ENCODE measurements around the gene RNF181.
A peak's percentile ranks its signal among the peaks of the same experiment; 100 is the strongest.

Gene RNF181

DNA sequence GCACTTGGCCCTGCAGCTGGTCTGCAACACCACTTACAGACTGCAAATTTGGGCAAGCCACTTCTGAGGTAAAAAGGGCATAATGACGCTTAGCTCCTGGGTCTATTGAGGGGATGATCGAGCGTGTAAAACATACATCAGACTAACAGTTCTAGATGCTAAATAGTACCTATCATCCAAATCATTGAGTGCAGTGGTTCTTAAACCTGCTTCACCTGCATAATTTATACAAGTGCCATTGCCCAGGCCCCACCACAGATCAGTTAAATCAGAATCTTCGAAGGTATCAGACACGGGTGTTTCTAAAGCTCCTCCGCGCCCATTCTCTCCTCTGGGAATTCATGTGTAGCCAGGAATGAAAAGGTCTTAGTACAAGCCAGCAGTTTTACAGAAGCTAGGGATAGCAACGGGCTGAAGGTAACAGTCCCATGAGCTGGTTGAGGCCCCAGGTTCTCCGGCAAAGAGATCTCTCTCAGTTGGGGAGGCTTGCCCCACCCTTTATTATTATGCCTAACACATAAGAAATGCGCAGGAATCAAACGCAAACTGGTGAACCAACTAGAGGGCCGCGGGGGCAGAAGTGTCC, 737 bp upstream of the RNF181 start:
- TF ChIP-seq, protein P1, sequence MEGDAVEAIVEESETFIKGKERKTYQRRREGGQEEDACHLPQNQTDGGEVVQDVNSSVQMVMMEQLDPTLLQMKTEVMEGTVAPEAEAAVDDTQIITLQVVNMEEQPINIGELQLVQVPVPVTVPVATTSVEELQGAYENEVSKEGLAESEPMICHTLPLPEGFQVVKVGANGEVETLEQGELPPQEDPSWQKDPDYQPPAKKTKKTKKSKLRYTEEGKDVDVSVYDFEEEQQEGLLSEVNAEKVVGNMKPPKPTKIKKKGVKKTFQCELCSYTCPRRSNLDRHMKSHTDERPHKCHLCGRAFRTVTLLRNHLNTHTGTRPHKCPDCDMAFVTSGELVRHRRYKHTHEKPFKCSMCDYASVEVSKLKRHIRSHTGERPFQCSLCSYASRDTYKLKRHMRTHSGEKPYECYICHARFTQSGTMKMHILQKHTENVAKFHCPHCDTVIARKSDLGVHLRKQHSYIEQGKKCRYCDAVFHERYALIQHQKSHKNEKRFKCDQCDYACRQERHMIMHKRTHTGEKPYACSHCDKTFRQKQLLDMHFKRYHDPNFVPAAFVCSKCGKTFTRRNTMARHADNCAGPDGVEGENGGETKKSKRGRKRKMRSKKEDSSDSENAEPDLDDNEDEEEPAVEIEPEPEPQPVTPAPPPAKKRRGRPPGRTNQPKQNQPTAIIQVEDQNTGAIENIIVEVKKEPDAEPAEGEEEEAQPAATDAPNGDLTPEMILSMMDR (IDR thresholded peaks at IDR 0.05; ENCODE audit: insufficient read depth, low read length, missing control alignments): no peak
- peak overlapping the region; percentile 67 for H3K4me3 ChIP-seq (ENCODE audit: low read depth, low read length)
- ChIA-PET POLR2A (interaction anchor here (0.6 to 3.0 kb wide), 9 partner anchors 11 to 240 kb away, joined by 3 to 25 read pairs (median 5); partner anchors contain the start of genes C2orf68, ELMOD3, MAT2A and RETSAT), CTCF (interaction anchor here (0.8 to 2.7 kb wide), 10 partner anchors 8 to 240 kb away, joined by 3 to 11 read pairs (median 4); partner anchors contain the start of gene TMEM150A)
- no peak for DNase-seq (ENCODE audit: low read depth, low spot score)

DNA sequence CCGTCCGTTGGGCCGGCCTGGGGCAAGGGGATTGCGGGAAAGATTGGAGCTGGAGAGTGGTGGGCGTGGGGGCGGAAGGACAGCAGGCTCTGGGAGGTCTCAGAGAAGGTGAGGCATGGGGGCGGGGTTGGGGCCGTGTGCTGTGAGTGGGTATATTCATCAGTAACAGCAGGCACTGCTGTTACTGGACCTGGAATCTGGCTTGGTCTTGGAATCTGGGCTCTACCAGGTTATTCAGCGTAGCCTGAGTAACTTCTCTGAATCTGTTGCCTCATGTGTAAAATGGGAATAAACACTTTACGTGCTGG, 435 bp downstream of the RNF181 start:
- DNase-seq (ENCODE audit: low read depth, low spot score): no peak
- H3K4me3 ChIP-seq (ENCODE audit: low read depth, low read length): peak overlapping the region; percentile 100
- ChIA-PET CTCF (interaction anchor here (1.0 to 2.7 kb wide), 6 partner anchors 10 to 174 kb away, joined by 3 to 11 read pairs (median 6); no protein-coding TSS in a partner anchor), POLR2A (interaction anchor here (1.3 to 3.0 kb wide), 5 partner anchors 10 to 242 kb away, joined by 4 to 25 read pairs (median 5); partner anchors contain the start of genes ELMOD3, MAT2A, RETSAT and USP39)
- TF ChIP-seq, protein P1 (IDR thresholded peaks at IDR 0.05; ENCODE audit: insufficient read depth, low read length, missing control alignments): no peak

DNA sequence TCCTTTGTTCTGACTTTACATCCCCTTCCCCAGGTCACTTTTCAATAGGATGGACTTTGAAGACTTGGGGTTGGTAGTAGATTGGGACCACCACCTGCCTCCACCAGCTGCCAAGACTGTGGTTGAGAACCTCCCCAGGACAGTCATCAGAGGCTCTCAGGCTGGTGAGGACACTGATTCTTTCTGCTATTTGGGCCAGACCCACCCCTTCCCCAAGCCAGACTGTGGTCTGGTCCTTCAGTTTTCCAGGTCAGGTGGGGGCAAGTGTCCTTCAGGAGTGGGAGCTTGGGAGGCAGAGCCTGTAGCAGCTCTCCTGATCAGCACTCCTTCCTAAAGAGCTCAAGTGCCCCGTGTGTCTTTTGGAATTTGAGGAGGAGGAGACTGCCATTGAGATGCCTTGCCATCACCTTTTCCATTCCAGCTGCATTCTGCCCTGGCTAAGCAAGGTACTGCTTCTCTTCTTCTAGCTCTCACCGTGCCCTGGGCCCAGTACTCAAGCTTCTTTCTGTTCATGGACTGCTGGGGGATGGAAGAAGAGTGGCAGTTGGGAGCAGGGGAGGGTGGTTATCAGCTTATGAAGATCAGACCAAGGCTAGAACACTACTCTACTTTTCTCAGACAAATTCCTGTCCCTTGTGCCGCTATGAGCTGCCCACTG, 1.1 kb downstream of the RNF181 start:
- TF ChIP-seq, protein P1 (IDR thresholded peaks at IDR 0.05; ENCODE audit: insufficient read depth, low read length, missing control alignments): no peak
- POLR2A ChIA-PET: interaction anchor here (2.1 to 3.0 kb wide), 2 partner anchors 9 to 57 kb away, joined by 11 to 25 read pairs; partner anchors contain the start of gene MAT2A
- no peak for DNase-seq (ENCODE audit: low read depth, low spot score)
- peak overlapping the region; percentile 100 for H3K4me3 ChIP-seq (ENCODE audit: low read depth, low read length)
- CTCF ChIA-PET: interaction anchor here (1.0 to 2.7 kb wide), 5 partner anchors 9 to 175 kb away, joined by 3 to 11 read pairs (median 6); no protein-coding TSS in a partner anchor

DNA sequence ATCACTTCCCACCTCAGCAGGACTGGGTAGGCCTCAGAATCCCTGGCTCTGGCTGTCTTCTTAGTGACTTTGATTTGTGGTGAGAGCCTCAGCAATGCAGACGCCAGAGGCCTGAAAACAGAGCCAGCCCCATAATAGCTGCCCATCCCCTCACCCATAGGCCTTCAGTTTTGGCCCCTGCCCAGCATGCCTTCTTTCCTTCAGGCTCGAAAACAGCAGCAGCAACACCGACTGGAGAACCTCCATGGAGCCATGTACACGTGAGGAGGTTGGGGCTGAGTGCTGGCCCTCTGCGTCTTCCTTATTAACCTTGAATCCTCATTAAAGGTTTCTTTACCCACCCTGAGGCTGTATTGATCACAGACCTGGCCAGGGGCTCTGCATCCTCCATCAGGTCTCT, 1.7 kb downstream of the RNF181 start:
- POLR2A ChIA-PET: interaction anchor here (3.0 kb wide), 1 partner anchor 58 kb away, joined by 25 read pairs; the partner anchor contains the start of gene MAT2A
- CTCF ChIA-PET: interaction anchor here (1.1 to 2.4 kb wide), 2 partner anchors 8 to 34 kb away, joined by 3 to 11 read pairs; no protein-coding TSS in a partner anchor
- no peak for DNase-seq (ENCODE audit: low read depth, low spot score)
- TF ChIP-seq, protein P1 (IDR thresholded peaks at IDR 0.05; ENCODE audit: insufficient read depth, low read length, missing control alignments): no peak
- H3K4me3 ChIP-seq (ENCODE audit: low read depth, low read length): peak overlapping the region; percentile 100; the same call in 1 of the 2 replicates

DNA sequence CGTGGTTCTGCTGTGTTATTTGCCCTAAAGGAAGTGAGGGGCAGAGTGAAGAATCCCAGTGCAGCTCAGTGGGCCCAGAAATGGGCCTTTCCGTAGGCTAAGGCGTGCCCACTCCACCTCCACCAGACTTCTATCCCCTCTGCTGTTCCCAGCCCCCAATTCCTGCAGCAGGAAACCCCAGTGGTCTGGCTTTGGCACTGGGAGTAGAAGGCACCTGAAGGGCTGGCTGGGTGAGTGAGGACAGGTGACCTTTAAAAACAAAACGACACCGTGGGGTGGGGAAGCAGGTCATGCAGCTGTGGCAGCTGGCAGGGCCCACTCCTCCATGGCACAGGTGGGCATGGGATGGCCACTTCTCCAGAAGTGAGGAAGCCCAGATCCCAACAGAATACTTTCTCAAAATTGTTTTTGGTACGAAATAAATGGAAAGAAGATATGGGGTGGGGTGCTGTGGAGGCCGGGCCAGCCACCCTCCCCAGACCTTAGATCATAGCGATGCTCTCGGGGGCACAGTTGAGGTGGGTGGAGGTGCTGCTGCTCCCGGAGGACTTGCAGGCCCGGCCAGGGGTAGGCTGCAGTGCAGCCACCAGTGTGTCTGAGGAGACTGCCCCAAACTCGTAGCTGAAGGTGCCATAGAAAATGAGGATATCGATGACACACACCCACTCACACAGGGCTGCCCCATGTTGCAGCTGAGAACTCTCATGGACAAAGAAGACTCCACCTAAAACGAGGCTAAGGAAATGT, 3.2 kb downstream of the RNF181 start:
- TF ChIP-seq, protein P1 (IDR thresholded peaks at IDR 0.05; ENCODE audit: insufficient read depth, low read length, missing control alignments): no peak
- ChIA-PET POLR2A (interaction anchor here (1.3 kb wide), 1 partner anchor 13 kb away, joined by 3 read pairs; no protein-coding TSS in a partner anchor), CTCF (no interaction called here)
- no peak overlapping the region for H3K4me3 ChIP-seq (ENCODE audit: low read depth, low read length)
- DNase-seq (ENCODE audit: low read depth, low spot score): no peak

Data from AG04449 (cell line).